ENCODE measurements around the gene CCL15.

Gene CCL15

GRCh38 chr17:35963663-35964062 lies 37.7 kb downstream of the CCL15 start:
- in situ Hi-C loops (cut with HindIII; ENCODE audit: low sequenced_read_pairs), result no loop called here
- DNase-seq (ENCODE audit: low read depth), result no peak
- no peak overlapping the region for H3K4me3 ChIP-seq (ENCODE audit: low read depth, low read length)
- no peak for TF ChIP-seq CTCF (IDR thresholded peaks at IDR 0.05; ENCODE audit: low read depth, low read length, missing control alignments)

- no peak for DNase-seq (ENCODE audit: low read depth)
- TF ChIP-seq CTCF (IDR thresholded peaks at IDR 0.05; ENCODE audit: low read depth, low read length, missing control alignments), result no peak
- H3K4me3 ChIP-seq (ENCODE audit: low read depth, low read length), result no peak overlapping the region
- in situ Hi-C loops (cut with HindIII; ENCODE audit: low sequenced_read_pairs), result no loop called here
These were observed 47.6 kb downstream of the CCL15 start for GRCh38 chr17:35953720-35954119.

- in situ Hi-C loops (cut with HindIII; ENCODE audit: low sequenced_read_pairs), result no loop called here
- H3K4me3 ChIP-seq (ENCODE audit: low read depth, low read length), result no peak overlapping the region
- DNase-seq (ENCODE audit: low read depth), result no peak
- no peak for TF ChIP-seq CTCF (IDR thresholded peaks at IDR 0.05; ENCODE audit: low read depth, low read length, missing control alignments)
These were observed 52.0 kb downstream of the CCL15 start for GRCh38 chr17:35949401-35949800.

GRCh38 chr17:35948092-35948491 lies 53.3 kb downstream of the CCL15 start:
- no peak for DNase-seq (ENCODE audit: low read depth)
- no peak for TF ChIP-seq CTCF (IDR thresholded peaks at IDR 0.05; ENCODE audit: low read depth, low read length, missing control alignments)
- in situ Hi-C loops (cut with HindIII; ENCODE audit: low sequenced_read_pairs), result no loop called here
- H3K4me3 ChIP-seq (ENCODE audit: low read depth, low read length), result no peak overlapping the region

All from astrocyte of the cerebellum (primary cell).